BLaER1 treated with 17β-estradiol and CSF1 and Interleukin-3, amounts not matched to agents 10 nM and 100 nM (cell line): Measurements from ENCODE around the gene RRP1.

Source experiments
- H3K27ac ChIP-seq, 11 experiments: shearing (Covaris generic); formaldehyde crosslinking; 2 replicates each; pipeline ENCODE4 v1.8.1; 2022
- H3K27me3 ChIP-seq, 11 experiments: shearing (Covaris generic); formaldehyde crosslinking; 2 replicates each; pipeline ENCODE4 v1.8.1; 2022
- H3K36me3 ChIP-seq, 11 experiments: shearing (Covaris generic); formaldehyde crosslinking; 2 replicates each; pipeline ENCODE4 v1.8.1; 2022
- H3K4me1 ChIP-seq, 10 experiments: shearing (Covaris generic); formaldehyde crosslinking; 2 replicates each; pipeline ENCODE4 v1.8.1; 2022
- H3K4me2 ChIP-seq, 11 experiments: shearing (Covaris generic); formaldehyde crosslinking; 2 replicates each; pipeline ENCODE4 v1.8.1; 2022
- H3K4me3 ChIP-seq, 10 experiments: shearing (Covaris generic); formaldehyde crosslinking; 2 replicates each; pipeline ENCODE4 v1.8.1; 2022
- H3K9ac ChIP-seq, 11 experiments: shearing (Covaris generic); formaldehyde crosslinking; 2 replicates each; pipeline ENCODE4 v1.8.1; 2022
- H3K9me3 ChIP-seq, 11 experiments: shearing (Covaris generic); formaldehyde crosslinking; replicated peaks in 1 of 11; 2 replicates each; pipeline ENCODE4 v1.8.1; 2022
- H4K20me1 ChIP-seq, 11 experiments: shearing (Covaris generic); formaldehyde crosslinking; 2 replicates each; pipeline ENCODE4 v1.8.1; 2022
- Cebpa-rat ChIP-seq, 11 experiments: shearing (Covaris generic); IDR thresholded peaks; 2 replicates each; pipeline ENCODE4 v1.8.1; 2022

The RRP1 gene

DNA sequence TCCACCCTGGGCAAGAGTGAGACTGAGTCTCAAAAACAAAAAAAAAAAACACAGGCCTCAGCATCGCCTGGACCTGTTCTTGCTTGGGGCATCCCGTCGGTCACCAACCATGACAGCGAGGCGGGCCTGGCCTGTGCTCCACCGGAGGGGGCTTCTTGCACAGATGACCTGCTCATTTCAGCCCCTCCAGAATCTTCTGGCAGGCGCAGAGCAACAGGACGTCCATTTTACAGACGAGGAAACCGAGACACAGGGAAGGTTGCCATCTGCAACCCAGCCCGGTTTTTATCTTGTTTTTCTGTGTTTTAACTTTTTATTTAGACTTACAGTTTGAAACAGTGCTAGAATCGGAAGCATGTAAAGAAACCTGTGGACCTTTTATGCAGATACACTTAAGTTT is 14.2 kb upstream of the RRP1 start:
- Histone ChIP-seq H3K27me3 (no peaks in the 10 kb centered on the region), H3K4me3 (peak overlapping the region; percentile 74 to 99 (median 94)), H3K36me3 (peaks cover 25 to 41% (median 31%) of the 10 kb centered on the region in 11 experiments), H3K9me3 (peaks cover 0 to 26% (median 7%) of the 10 kb centered on the region in 11 experiments; a peak in 12 of 22 replicates), H3K4me2 (peak overlapping the region; percentile 88 to 98 (median 97)), H4K20me1 (peaks cover 20 to 34% (median 26%) of the 10 kb centered on the region in 11 experiments; a peak in 21 of 22 replicates), H3K4me1 (peaks cover 72 to 82% (median 75%) of the 10 kb centered on the region in 10 experiments), H3K27ac (peak overlapping the region in 9 of 11 experiments; percentile 82 to 95 (median 87); a peak in 16 of 22 replicates), H3K9ac (peak overlapping the region; percentile 85 to 97 (median 91))
- no peak for TF ChIP-seq Cebpa-rat (IDR thresholded peaks at IDR 0.05)

DNA sequence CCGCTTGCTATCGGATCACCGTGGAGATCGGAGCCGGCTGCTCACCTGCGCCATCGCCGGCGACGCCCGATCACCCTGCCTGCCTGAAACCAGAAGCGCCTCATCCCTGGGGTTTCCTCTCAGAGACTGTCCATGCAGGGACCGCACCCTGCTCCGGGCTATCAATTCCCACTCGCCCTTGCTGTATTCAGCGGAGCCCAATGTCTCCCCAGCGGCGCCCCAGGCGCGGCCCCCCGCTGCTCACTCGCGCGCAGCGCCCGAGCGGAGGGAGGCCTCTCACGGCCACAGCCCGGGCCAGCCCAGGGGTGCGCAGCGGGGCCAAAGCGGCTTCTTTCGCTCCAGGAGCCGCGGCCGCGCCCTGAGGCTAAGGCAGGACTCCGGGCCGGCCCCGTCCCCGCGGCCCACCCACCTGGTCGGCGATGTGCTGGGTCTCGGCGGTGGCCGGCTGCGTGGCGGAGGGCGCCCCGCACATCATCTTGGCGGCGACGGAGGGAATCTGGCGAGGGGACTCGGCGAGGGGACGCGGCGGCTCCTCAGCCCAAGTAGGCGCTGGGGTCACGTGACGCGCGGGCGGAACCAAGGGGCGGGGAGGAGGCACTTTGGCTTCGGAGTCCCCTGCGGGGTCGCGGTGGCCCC is 13.5 kb upstream of the RRP1 start, which contains the start of gene CSTB:
Gene CSTB (minus strand): TSS at position 514 of the 636 bp plus-strand sequence. CDS start 39 bp downstream, at position 475.
- peak within 1 kb of the TSS; percentile 88 to 98 (median 97) for H3K4me2 ChIP-seq
- H4K20me1 ChIP-seq: peaks cover 20 to 34% (median 26%) of the 10 kb centered on the region in 11 experiments; a peak in 21 of 22 replicates
- peaks cover 0 to 24% (median 7%) of the 10 kb centered on the region in 11 experiments; a peak in 12 of 22 replicates for H3K9me3 ChIP-seq
- H3K27me3 ChIP-seq: no peaks in the 10 kb centered on the region
- peak within 1 kb of the TSS; percentile 79 to 95 (median 87) for H3K27ac ChIP-seq
- peaks cover 65 to 82% (median 70%) of the 10 kb centered on the region in 10 experiments for H3K4me1 ChIP-seq
- peak within 1 kb of the TSS; percentile 85 to 97 (median 91) for H3K9ac ChIP-seq
- peak within 1 kb of the TSS; percentile 74 to 99 (median 94) for H3K4me3 ChIP-seq
- TF ChIP-seq Cebpa-rat (IDR thresholded peaks at IDR 0.05): no peak
- H3K36me3 ChIP-seq: peaks cover 25 to 41% (median 31%) of the 10 kb centered on the region in 11 experiments

DNA sequence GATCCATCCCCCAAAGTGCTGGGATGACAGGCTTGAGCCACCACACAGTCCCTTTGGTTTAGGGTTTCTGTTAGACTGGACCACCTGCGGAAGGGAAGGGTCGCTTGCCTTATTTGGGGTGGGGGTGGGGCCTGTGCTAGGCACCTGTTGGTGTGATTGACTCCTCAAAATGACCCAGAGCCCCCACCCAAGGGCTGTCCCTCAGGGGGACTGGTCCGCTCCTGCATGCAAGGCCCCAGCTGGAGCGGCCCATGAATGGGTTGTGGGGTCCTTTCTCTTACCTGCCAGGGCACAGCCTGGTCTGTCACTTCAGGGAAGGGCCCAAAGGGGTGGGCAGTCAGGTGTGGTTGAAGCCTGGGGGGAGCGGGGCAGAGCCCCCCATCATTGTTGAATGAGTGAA is 11.4 kb upstream of the RRP1 start:
- peaks cover 55 to 81% (median 60%) of the 10 kb centered on the region in 10 experiments for H3K4me1 ChIP-seq
- H4K20me1 ChIP-seq: peaks cover 20 to 31% (median 26%) of the 10 kb centered on the region in 11 experiments; a peak in 21 of 22 replicates
- peak overlapping the region in 3 of 11 experiments; percentile 42 to 63 (median 45); a peak in 4 of 22 replicates for H3K9ac ChIP-seq
- H3K27ac ChIP-seq: peak overlapping the region in 4 of 11 experiments; percentile 51 to 76 (median 64); a peak in 7 of 22 replicates
- peaks cover 0 to 3% (median 0%) of the 10 kb centered on the region in 11 experiments; a peak in 4 of 22 replicates for H3K9me3 ChIP-seq
- no peak for TF ChIP-seq Cebpa-rat (IDR thresholded peaks at IDR 0.05)
- H3K27me3 ChIP-seq: no peaks in the 10 kb centered on the region
- peaks cover 16 to 26% (median 20%) of the 10 kb centered on the region in 11 experiments for H3K36me3 ChIP-seq
- H3K4me3 ChIP-seq: peak overlapping the region in 1 of 10 experiments; percentile 21; a peak in 1 of 20 replicates
- H3K4me2 ChIP-seq: peak overlapping the region in 8 of 11 experiments; percentile 11 to 98 (median 76); a peak in 12 of 22 replicates

DNA sequence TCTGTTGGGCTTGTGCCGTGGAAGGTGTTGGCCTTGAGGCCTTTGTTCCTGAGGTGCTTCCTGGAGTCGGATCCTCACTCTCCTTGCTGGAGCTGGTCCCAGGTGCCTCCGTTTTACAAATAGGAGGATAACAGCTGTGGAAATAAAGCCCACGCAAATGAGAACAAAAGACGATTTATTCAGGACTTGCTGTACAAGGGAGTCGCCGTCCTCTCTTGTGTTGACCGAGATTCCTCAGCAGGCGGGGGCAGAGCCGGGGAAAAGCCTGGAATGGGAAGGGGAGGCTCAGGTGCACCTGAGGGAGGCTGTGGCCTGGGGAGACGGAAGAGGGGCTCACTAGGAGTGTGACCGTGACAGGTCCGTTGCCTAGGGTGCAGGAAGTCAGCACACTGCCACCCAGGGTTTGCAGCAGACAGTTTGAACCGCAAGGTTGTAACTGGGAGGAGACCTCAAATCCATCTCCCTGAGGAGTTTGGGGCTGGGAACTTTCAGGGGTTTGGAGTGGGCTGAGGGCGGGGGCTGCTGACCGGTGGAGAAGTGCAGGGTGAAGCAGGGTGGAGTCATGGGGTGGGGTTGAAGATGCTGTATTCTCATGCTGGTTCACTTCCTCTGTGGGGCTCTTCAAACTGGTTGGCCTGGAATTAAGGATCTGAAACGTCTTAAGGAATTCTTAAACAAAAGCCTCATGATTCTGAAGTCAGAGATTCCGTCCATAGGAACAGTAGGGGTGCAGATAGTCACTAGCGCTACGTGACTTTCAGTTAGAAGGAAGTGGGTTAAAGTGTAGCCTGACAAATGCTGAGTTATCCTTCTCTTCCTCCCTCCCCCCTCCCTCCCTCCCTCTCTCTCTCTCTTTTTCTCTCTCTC is 10.7 kb upstream of the RRP1 start:
- no peak for TF ChIP-seq Cebpa-rat (IDR thresholded peaks at IDR 0.05)
- peak overlapping the region; percentile 49 to 98 (median 73); a peak in 21 of 22 replicates for H3K4me2 ChIP-seq
- peaks cover 55 to 81% (median 60%) of the 10 kb centered on the region in 10 experiments for H3K4me1 ChIP-seq
- no peaks in the 10 kb centered on the region for H3K27me3 ChIP-seq
- H3K9me3 ChIP-seq: no peaks in the 10 kb centered on the region
- H3K4me3 ChIP-seq: peak overlapping the region in 2 of 10 experiments; percentile 17 to 39; a peak in 2 of 20 replicates
- H3K27ac ChIP-seq: peak overlapping the region in 8 of 11 experiments; percentile 18 to 76 (median 49); a peak in 14 of 22 replicates
- peaks cover 9 to 18% (median 13%) of the 10 kb centered on the region in 11 experiments for H3K36me3 ChIP-seq
- peaks cover 18 to 24% (median 22%) of the 10 kb centered on the region in 11 experiments; a peak in 21 of 22 replicates for H4K20me1 ChIP-seq
- H3K9ac ChIP-seq: peak overlapping the region in 5 of 11 experiments; percentile 5 to 67 (median 42); a peak in 7 of 22 replicates

DNA sequence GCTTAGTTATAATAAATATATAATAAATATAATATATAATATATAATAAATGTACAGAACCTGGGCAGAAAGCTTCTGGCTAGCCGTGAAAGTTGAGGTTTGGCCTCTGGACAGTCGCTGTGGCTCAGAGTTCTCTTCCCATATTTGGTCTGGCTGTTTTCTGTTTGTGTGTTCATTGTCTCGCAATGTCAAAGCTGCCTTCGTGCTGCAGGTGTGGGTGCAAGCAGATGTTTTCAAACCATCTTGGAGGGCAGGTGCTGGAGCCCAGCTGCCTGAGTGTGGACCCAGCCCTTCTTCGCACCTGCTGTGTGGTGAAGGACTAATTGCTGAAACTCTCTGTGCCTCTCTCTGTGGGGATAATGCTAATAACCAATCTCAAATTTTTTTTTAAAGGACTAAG is 9.7 kb upstream of the RRP1 start:
- peaks cover 47 to 81% (median 56%) of the 10 kb centered on the region in 10 experiments for H3K4me1 ChIP-seq

DNA sequence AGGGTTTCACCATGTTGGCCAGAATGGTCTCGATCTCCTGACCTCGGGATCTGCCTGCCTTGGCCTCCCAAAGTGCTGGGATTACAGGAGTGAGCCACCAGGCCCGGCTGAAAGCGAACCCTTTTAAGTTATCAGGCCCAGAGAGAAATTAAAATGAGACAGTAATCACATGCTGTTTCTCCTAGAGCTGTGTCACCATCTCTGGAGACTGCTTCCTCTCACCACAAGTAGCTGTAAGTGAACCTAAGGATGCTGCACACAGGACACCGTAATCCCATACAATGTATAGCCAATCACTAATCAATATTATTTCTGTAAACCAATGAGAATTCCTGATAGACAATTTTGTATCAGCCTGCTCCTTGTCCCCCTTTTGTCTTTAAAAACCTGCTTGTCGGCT is 7.5 kb upstream of the RRP1 start:
- Histone ChIP-seq H3K27me3 (no peaks in the 10 kb centered on the region), H3K4me2 (peak overlapping the region in 4 of 11 experiments; percentile 72 to 96 (median 80); a peak in 9 of 22 replicates), H3K9me3 (no peaks in the 10 kb centered on the region), H3K36me3 (no peaks in the 10 kb centered on the region), H3K4me1 (peaks cover 37 to 75% (median 44%) of the 10 kb centered on the region in 10 experiments), H3K27ac (no peak overlapping the region), H4K20me1 (no peaks in the 10 kb centered on the region), H3K4me3 (no peak overlapping the region), H3K9ac (no peak overlapping the region)
- no peak for TF ChIP-seq Cebpa-rat (IDR thresholded peaks at IDR 0.05)

More for the DNA sequence above, 9.7 kb upstream of the RRP1 start:
- H4K20me1 ChIP-seq: peaks cover 9 to 14% (median 13%) of the 10 kb centered on the region in 11 experiments; a peak in 20 of 22 replicates
- H3K9ac ChIP-seq: peak overlapping the region in 3 of 11 experiments; percentile 11 to 42 (median 33); a peak in 3 of 22 replicates
- peak overlapping the region in 1 of 10 experiments; percentile 39; a peak in 1 of 20 replicates for H3K4me3 ChIP-seq
- H3K9me3 ChIP-seq: no peaks in the 10 kb centered on the region
- no peaks in the 10 kb centered on the region for H3K27me3 ChIP-seq
- peaks cover 0 to 9% (median 3%) of the 10 kb centered on the region in 11 experiments; a peak in 14 of 22 replicates for H3K36me3 ChIP-seq
- peak overlapping the region in 7 of 11 experiments; percentile 23 to 98 (median 79); a peak in 10 of 22 replicates for H3K4me2 ChIP-seq
- no peak for TF ChIP-seq Cebpa-rat (IDR thresholded peaks at IDR 0.05)
- peak overlapping the region in 3 of 11 experiments; percentile 31 to 76 (median 62); a peak in 5 of 22 replicates for H3K27ac ChIP-seq

DNA sequence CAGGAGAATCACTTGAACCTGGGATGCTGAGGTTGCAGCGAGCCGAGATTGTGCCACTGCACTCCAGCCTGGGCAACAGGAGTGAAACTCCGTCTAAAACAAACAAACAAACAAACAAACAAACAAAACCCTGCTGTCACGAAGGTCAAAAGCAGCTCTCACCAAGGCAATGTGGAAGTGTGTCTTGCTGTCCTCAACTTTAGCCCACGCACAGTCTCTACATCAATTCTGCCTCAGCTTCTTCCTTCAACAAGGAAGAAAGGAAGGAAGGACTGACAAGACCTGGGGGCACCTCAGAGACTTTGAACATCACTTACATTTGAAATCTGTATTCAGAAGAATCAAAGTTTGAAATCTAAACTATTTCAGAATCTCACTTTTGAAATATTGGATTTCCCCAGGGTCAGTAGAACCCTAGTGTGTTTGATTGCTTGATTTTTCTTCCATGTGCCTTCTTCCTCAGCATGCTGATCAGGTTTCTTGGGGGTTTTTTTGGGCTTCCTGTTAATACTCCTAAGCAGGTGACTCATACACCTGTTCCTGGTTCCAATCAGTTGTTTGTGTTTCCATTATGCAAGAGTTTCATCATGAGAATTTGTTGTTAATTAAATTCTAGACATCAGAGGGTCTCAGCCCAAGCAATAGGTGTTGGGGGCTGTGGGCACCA is 6.8 kb upstream of the RRP1 start:
- Histone ChIP-seq H3K27me3 (no peaks in the 10 kb centered on the region), H3K27ac (peak overlapping the region in 2 of 11 experiments; percentile 24 to 55; a peak in 2 of 22 replicates), H3K36me3 (no peaks in the 10 kb centered on the region), H3K9ac (0 out of 22 replicates have a peak overlapping the region, but pooled peaks of 1 of the 11 experiments have one; percentile 22), H3K4me1 (peaks cover 37 to 70% (median 43%) of the 10 kb centered on the region in 10 experiments), H4K20me1 (no peaks in the 10 kb centered on the region), H3K4me3 (no peak overlapping the region), H3K9me3 (no peaks in the 10 kb centered on the region), H3K4me2 (peak overlapping the region; percentile 71 to 96 (median 79))
- TF ChIP-seq Cebpa-rat (IDR thresholded peaks at IDR 0.05): no peak
